Glutamatergic neuron (in vitro differentiated cells): ENCODE measurements around the gene KIF26B. TPM values are rescaled to one million over a fixed set of nuclear protein-coding genes. Genes with fewer than 3 reads are reported as not detected.

Experiments
- DNase-seq: peaks from one replicate; pipeline ENCODE4 v3.0.0; 2022
- H3K27ac Mint-ChIP-seq: one replicate; pipeline ENCODE4 v1.8.0; 2020; ENCODE audit warnings: mild to moderate bottlenecking, mixed read lengths, inconsistent platforms; ENCODE audit not compliant: unreplicated experiment
- H3K27me3 Mint-ChIP-seq: one replicate; pipeline ENCODE4 v1.8.0; 2020; ENCODE audit warnings: mild to moderate bottlenecking, moderate library complexity, mixed read lengths, inconsistent platforms; ENCODE audit not compliant: unreplicated experiment
- H3K36me3 Mint-ChIP-seq: one replicate; pipeline ENCODE4 v1.8.0; 2020; ENCODE audit warnings: mild to moderate bottlenecking, mixed read lengths, inconsistent platforms; ENCODE audit not compliant: unreplicated experiment
- H3K4me1 Mint-ChIP-seq: one replicate; pipeline ENCODE4 v1.8.0; 2020; ENCODE audit warnings: mild to moderate bottlenecking, low read depth, mixed read lengths, inconsistent platforms; ENCODE audit not compliant: unreplicated experiment
- H3K4me3 Mint-ChIP-seq: one replicate; pipeline ENCODE4 v1.8.0; 2020; ENCODE audit warnings: mild to moderate bottlenecking, mixed read lengths, inconsistent platforms; ENCODE audit not compliant: unreplicated experiment
- H3K9me3 Mint-ChIP-seq: one replicate; pipeline ENCODE4 v1.8.0; 2020; ENCODE audit warnings: mild to moderate bottlenecking, moderate library complexity, mixed read lengths, inconsistent platforms; ENCODE audit not compliant: unreplicated experiment
- CTCF ChIP-seq: fragments of 200-600 bp; sonication (generic); IDR thresholded peaks from one replicate; pipeline ENCODE4 v1.5.0; 2021; ENCODE audit not compliant: partially characterized antibody, unreplicated experiment
- total RNA-seq: library from RNA; stranded (reverse); fragmentation: NEBNext Ultra II Directional; extraction: Animal tissue kit (Norgen Biotek cat#: 25700); gene quantifications from one replicate; pipeline ENCODE4 v1.2.1, GENCODE V29; 2021; ENCODE audit not compliant: unreplicated experiment

KIF26B gene
- total RNA-seq, 1 donor from 2014 or later = 2.4 TPM

GRCh38 chr1:245255783-245256182 lies 101.0 kb downstream of the KIF26B start:
- no peak overlapping the region for H3K27ac Mint-ChIP-seq
- DNase-seq = no peak
- no peak overlapping the region for H3K4me3 Mint-ChIP-seq
- TF ChIP-seq CTCF = no peak
- H3K36me3 Mint-ChIP-seq = no peaks in the 10 kb centered on the region
- H3K9me3 Mint-ChIP-seq = peaks cover 3% of the 10 kb centered on the region
- peaks cover 5% of the 10 kb centered on the region for H3K27me3 Mint-ChIP-seq
- H3K4me1 Mint-ChIP-seq = no peaks in the 10 kb centered on the region

- Mint-ChIP-seq H3K27ac (no peak overlapping the region), H3K4me1 (no peaks in the 10 kb centered on the region), H3K27me3 (peaks cover 6% of the 10 kb centered on the region), H3K4me3 (no peak overlapping the region), H3K36me3 (no peaks in the 10 kb centered on the region), H3K9me3 (peaks cover 4% of the 10 kb centered on the region)
- TF ChIP-seq CTCF = no peak
- no peak for DNase-seq
Observed at GRCh38 chr1:245256528-245256927, 101.7 kb downstream of the KIF26B start.

- Mint-ChIP-seq H3K36me3 (no peaks in the 10 kb centered on the region), H3K4me3 (no peak overlapping the region), H3K9me3 (peaks cover 4% of the 10 kb centered on the region), H3K27ac (no peak overlapping the region), H3K4me1 (peaks cover 10% of the 10 kb centered on the region), H3K27me3 (peaks cover 7% of the 10 kb centered on the region)
- no peak for DNase-seq
- TF ChIP-seq CTCF = no peak
Observed at GRCh38 chr1:245258271-245258920, 103.6 kb downstream of the KIF26B start.

- H3K9me3 Mint-ChIP-seq = peaks cover 4% of the 10 kb centered on the region
- H3K27ac Mint-ChIP-seq = no peak overlapping the region
- peaks cover 5% of the 10 kb centered on the region for H3K27me3 Mint-ChIP-seq
- no peaks in the 10 kb centered on the region for H3K36me3 Mint-ChIP-seq
- no peak overlapping the region for H3K4me3 Mint-ChIP-seq
- peaks cover 17% of the 10 kb centered on the region for H3K4me1 Mint-ChIP-seq
- DNase-seq = no peak
- TF ChIP-seq CTCF = no peak
Observed at GRCh38 chr1:245260110-245260882, 105.5 kb downstream of the KIF26B start.

GRCh38 chr1:245260883-245261282 lies 106.1 kb downstream of the KIF26B start:
- TF ChIP-seq CTCF = no peak
- no peaks in the 10 kb centered on the region for H3K36me3 Mint-ChIP-seq
- no peak for DNase-seq
- H3K4me3 Mint-ChIP-seq = no peak overlapping the region
- peaks cover 17% of the 10 kb centered on the region for H3K4me1 Mint-ChIP-seq
- H3K27ac Mint-ChIP-seq = no peak overlapping the region
- peaks cover 4% of the 10 kb centered on the region for H3K9me3 Mint-ChIP-seq
- H3K27me3 Mint-ChIP-seq = peaks cover 5% of the 10 kb centered on the region
